Progenitor cell of endocrine pancreas (in vitro differentiated cells): ENCODE data around the gene CXCL6. TPM values are rescaled to one million over a fixed set of nuclear protein-coding genes. Genes with fewer than 3 reads are reported as not detected.

Experiments
- DNase-seq: peaks from one replicate; pipeline ENCODE4 v3.0.0; 2021; ENCODE audit warnings: low spot score; ENCODE audit not compliant: unreplicated experiment
- H3K27ac Mint-ChIP-seq: 2 replicates; pipeline ENCODE4 v1.8.0; 2021; ENCODE audit warnings: mild to moderate bottlenecking, moderate library complexity, mixed read lengths
- H3K27me3 Mint-ChIP-seq: 2 replicates; pipeline ENCODE4 v1.8.0; 2021; ENCODE audit warnings: mixed read lengths
- H3K36me3 Mint-ChIP-seq: 2 replicates; pipeline ENCODE4 v1.8.0; 2022; ENCODE audit warnings: mixed read lengths; ENCODE audit not compliant: insufficient read depth
- H3K4me1 Mint-ChIP-seq: 2 replicates; pipeline ENCODE4 v1.8.0; 2021; ENCODE audit warnings: low read depth, mixed read lengths
- H3K4me3 Mint-ChIP-seq: 2 replicates; pipeline ENCODE4 v1.8.0; 2021; ENCODE audit warnings: low read depth, mild to moderate bottlenecking, moderate library complexity, mixed read lengths
- H3K9me3 Mint-ChIP-seq: 2 replicates; pipeline ENCODE4 v1.8.0; 2021; ENCODE audit warnings: low read depth, mixed read lengths
- total RNA-seq: library from RNA; stranded (reverse); gene quantifications from 2 replicates; pipeline ENCODE4 v1.2.1, GENCODE V29; 2021
- TF ChIP-seq, protein P1 (sequence below): fragments of 200-600 bp; sonication (generic); IDR thresholded peaks from one replicate; pipeline ENCODE4 v1.5.0; 2021; ENCODE audit warnings: antibody characterized with exemption, mild to moderate bottlenecking; ENCODE audit not compliant: unreplicated experiment

CXCL6 gene
- total RNA-seq, 1 donor from 2014 or later, result 1.1 TPM

DNA sequence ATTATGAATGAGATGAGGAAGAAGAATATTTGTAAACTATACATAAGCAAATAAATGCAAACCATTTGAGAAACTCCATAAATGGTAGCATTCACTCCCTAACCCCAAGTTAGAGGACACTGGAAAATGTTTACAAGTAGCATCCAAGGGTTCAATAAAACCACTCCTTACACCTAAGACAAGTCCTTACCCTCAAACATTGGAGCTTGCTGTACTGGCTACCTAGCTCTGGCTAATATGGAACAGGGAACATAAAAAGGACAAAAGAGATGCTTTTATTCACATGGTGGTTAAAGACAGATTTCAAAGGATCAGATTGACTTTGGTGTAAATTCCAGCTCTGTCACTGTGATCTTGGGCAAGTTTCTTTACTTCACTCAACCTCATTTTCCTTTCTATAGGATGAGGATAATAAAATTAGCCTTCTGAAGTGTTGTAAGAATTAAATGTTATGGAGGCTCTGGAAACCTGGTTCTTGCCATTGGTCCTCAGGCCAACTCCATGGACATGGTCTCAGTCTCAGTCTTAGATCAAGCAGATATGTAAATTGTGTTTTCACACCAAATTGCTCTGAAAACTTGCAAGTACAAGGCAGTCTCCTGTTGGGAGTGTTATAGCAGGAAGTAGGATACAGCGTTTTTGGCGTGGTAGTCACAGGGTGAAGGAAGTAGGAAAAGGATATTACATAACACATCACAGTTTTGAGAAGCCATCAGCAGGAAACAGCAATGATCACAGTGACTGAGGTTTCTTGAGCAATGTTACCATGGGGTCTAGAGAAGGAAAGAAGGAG, 36.0 kb downstream of the CXCL6 start:
- Mint-ChIP-seq H3K4me1 (peaks cover 13% of the 10 kb centered on the region), H3K9me3 (no peaks in the 10 kb centered on the region), H3K4me3 (no peak overlapping the region), H3K27me3 (peaks cover 51% of the 10 kb centered on the region), H3K27ac (no peak overlapping the region), H3K36me3 (no peaks in the 10 kb centered on the region)
- TF ChIP-seq, protein P1, sequence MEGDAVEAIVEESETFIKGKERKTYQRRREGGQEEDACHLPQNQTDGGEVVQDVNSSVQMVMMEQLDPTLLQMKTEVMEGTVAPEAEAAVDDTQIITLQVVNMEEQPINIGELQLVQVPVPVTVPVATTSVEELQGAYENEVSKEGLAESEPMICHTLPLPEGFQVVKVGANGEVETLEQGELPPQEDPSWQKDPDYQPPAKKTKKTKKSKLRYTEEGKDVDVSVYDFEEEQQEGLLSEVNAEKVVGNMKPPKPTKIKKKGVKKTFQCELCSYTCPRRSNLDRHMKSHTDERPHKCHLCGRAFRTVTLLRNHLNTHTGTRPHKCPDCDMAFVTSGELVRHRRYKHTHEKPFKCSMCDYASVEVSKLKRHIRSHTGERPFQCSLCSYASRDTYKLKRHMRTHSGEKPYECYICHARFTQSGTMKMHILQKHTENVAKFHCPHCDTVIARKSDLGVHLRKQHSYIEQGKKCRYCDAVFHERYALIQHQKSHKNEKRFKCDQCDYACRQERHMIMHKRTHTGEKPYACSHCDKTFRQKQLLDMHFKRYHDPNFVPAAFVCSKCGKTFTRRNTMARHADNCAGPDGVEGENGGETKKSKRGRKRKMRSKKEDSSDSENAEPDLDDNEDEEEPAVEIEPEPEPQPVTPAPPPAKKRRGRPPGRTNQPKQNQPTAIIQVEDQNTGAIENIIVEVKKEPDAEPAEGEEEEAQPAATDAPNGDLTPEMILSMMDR, result no peak
- DNase-seq, result no peak

DNA sequence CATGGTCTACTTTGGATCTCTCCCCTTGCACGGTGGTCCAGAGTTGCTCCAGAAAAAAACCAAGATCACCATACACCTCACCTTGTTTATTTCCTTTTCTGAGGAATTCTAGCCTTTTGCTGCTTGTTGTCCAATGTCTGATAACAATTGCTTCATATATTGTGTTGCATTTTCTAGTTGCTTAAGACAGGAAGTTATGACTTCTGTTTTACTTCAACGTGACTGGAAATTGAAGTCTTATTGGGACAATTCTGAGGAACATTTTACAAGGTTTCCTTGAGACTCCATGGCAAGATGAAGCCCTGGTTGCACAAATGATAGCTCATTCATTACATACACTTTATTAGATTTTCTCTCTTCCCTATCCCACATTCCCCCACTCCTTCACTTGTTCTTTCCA, 37.9 kb downstream of the CXCL6 start:
- TF ChIP-seq, protein P1, result no peak
- DNase-seq, result no peak
- Mint-ChIP-seq H3K27ac (no peak overlapping the region), H3K9me3 (no peaks in the 10 kb centered on the region), H3K4me1 (peaks cover 6% of the 10 kb centered on the region), H3K36me3 (no peaks in the 10 kb centered on the region), H3K27me3 (peaks cover 38% of the 10 kb centered on the region), H3K4me3 (no peak overlapping the region)

DNA sequence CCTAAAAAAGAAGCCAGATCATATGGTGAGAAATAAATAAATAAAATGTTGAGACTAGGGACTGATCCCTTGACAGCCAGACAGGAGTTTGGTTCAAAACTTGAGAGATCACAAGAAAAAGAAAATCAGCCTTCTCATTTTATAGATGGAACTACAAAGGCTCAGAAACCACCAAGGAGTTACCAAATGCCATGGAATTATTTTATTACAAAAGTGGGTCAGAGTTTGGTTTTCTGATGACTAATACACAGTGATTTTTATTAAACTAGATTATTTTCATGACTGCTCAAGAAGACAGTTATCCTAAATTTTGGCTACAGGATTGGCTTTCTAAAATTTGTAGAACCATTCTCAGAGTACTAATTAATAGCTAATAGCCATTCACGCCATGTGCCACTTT, 38.9 kb downstream of the CXCL6 start:
- H3K9me3 Mint-ChIP-seq, result no peaks in the 10 kb centered on the region
- H3K36me3 Mint-ChIP-seq, result no peaks in the 10 kb centered on the region
- TF ChIP-seq, protein P1, result no peak
- H3K4me1 Mint-ChIP-seq, result peaks cover 6% of the 10 kb centered on the region
- no peak overlapping the region for H3K4me3 Mint-ChIP-seq
- peaks cover 28% of the 10 kb centered on the region for H3K27me3 Mint-ChIP-seq
- DNase-seq, result no peak
- H3K27ac Mint-ChIP-seq, result no peak overlapping the region

DNA sequence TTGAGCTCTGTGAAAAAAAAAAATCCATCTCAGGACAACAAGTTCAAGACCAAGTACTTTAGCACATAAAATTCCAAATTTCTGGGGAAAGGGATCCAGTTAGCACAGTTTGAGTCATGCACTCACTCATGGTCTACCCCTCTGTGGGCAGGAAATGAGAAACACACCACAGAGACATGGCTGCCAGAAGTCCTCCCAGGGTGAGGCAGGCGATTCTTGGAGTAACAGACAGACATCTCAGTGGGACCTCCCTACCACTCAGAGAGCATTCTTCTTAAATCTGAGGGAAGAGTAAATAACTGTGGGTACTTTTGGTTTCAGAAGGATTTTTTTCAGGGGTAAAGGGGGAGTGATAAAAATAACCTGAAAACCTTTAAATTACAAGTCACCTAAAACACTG, 46.8 kb downstream of the CXCL6 start:
- H3K4me1 Mint-ChIP-seq, result peaks cover 7% of the 10 kb centered on the region
- no peak for DNase-seq
- no peaks in the 10 kb centered on the region for H3K9me3 Mint-ChIP-seq
- no peaks in the 10 kb centered on the region for H3K36me3 Mint-ChIP-seq
- TF ChIP-seq, protein P1, result no peak
- no peak overlapping the region for H3K4me3 Mint-ChIP-seq
- peaks cover 6% of the 10 kb centered on the region for H3K27me3 Mint-ChIP-seq
- no peak overlapping the region for H3K27ac Mint-ChIP-seq

DNA sequence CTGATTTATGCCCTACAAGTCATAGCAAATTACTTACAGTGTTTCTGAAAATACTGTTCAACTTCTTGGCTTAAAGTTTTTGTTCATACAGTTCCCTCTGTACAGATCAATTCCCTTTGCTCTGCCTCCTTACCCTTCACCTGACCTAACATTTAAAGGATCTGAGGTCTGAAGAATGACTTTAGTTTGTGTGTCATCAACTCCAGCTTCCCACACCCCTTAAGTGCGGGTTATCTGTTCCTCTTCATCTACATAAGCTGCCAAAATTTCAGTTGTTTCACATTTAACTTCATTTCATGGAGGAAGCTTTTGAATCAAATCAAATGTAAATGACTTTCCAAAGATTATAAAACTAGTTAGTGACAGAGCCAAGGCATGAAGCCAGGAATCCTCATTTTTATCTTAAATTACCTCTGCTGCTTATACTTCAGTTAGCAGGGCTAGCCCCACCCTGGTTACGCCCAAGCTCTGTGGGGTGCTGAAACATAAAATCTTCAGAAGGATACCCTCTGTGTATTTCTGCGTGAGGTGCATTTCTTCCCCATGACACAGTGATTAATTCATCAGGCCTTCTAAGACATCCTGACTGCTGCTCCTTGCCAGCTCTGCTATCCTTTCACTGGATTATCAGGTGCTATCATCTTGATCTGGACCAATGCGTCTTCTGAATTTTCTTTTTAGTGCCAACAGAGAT, 49.2 kb downstream of the CXCL6 start:
- Mint-ChIP-seq H3K9me3 (no peaks in the 10 kb centered on the region), H3K36me3 (no peaks in the 10 kb centered on the region), H3K4me1 (no peaks in the 10 kb centered on the region), H3K27me3 (peaks cover 6% of the 10 kb centered on the region), H3K27ac (no peak overlapping the region), H3K4me3 (no peak overlapping the region)
- TF ChIP-seq, protein P1, result no peak
- DNase-seq, result no peak

Other genes starting within 250 kb of the CXCL6 start
- 10.1 and 10.6 TPM in 2 replicates for gene RASSF6, start 216.2 kb upstream of the CXCL6 start, total RNA-seq
- 0.84 and 1.1 TPM in 2 replicates for gene CXCL8, start 96.1 kb upstream of the CXCL6 start, total RNA-seq
- not detected in 2 replicates for gene PF4V1, start 16.6 kb downstream of the CXCL6 start, total RNA-seq
- gene CXCL1, start 32.7 kb downstream of the CXCL6 start, total RNA-seq, result 2.7 and 3.6 TPM in 2 replicates
- 1.2 TPM in 1 of 2 replicates, not detected in the other for gene PF4, start 145.3 kb downstream of the CXCL6 start, total RNA-seq
- not detected in 2 replicates for gene PPBP, start 151.5 kb downstream of the CXCL6 start, total RNA-seq
- 0.34 and 0.58 TPM in 2 replicates for gene CXCL5, start 162.0 kb downstream of the CXCL6 start, total RNA-seq
- 1.7 and 1.8 TPM in 2 replicates for gene CXCL3, start 202.0 kb downstream of the CXCL6 start, total RNA-seq